ENCODE data around the gene S100A3.
"Not testable (repeated sequence)": the region's sequence is repeated elsewhere in the genome, so short reads cannot be mapped to it uniquely, and the experiment has no call there.

S100A3 gene

GRCh38 chr1:153572569-153573015, 23.5 kb upstream of the S100A3 start:
- peak; percentile 67 to 95 (median 85) for DNase-seq
- intact Hi-C loops (cut with DNase I), result no loop called here

GRCh38 chr1:153571706-153572105, 22.6 kb upstream of the S100A3 start:
- intact Hi-C loops (cut with DNase I), result no loop called here
- DNase-seq, result peak in 8 of 42 donors; percentile 23 to 67 (median 36)

- intact Hi-C loops (cut with DNase I), result no loop called here
- DNase-seq, result no peak
Measured at GRCh38 chr1:153570874-153571273, 21.8 kb upstream of the S100A3 start.

- DNase-seq, result no peak
- intact Hi-C loops (cut with DNase I), result no loop called here
Measured at GRCh38 chr1:153569465-153569864, 20.4 kb upstream of the S100A3 start.

- intact Hi-C loops (cut with DNase I), result loop anchor here (1.0 kb wide), 1 partner anchor 58 kb away; no protein-coding TSS in a partner anchor
- peak; percentile 74 to 96 (median 88) for DNase-seq
Measured at GRCh38 chr1:153568367-153569099, 19.5 kb upstream of the S100A3 start.

GRCh38 chr1:153567621-153568366, 18.7 kb upstream of the S100A3 start:
- intact Hi-C loops (cut with DNase I), result loop anchor here (1.0 kb wide), 1 partner anchor 57 kb away; no protein-coding TSS in a partner anchor
- DNase-seq, result no peak

- DNase-seq, result peak in 40 of 42 donors; percentile 20 to 93 (median 54)
- intact Hi-C loops (cut with DNase I), result no loop called here
Measured at GRCh38 chr1:153566414-153567371, 17.6 kb upstream of the S100A3 start.

- no peak for DNase-seq
- intact Hi-C loops (cut with DNase I), result no loop called here
Measured at GRCh38 chr1:153565529-153566374, 16.7 kb upstream of the S100A3 start, which contains the start of gene S100A2. S100A2 (minus strand) TSS chr1:153565844; CDS start chr1:153563877, 1,967 bp downstream.

GRCh38 chr1:153563991-153564390, 14.9 kb upstream of the S100A3 start:
- intact Hi-C loops (cut with DNase I), result no loop called here

GRCh38 chr1:153563483-153563901, 14.4 kb upstream of the S100A3 start:
- intact Hi-C loops (cut with DNase I), result no loop called here
- DNase-seq, result no peak

More at GRCh38 chr1:153563991-153564390, 14.9 kb upstream of the S100A3 start:
- DNase-seq, result no peak

- intact Hi-C loops (cut with DNase I); DNase-seq: not testable (repeated sequence)
Measured at GRCh38 chr1:153562021-153562420, 13.0 kb upstream of the S100A3 start.

- no peak for DNase-seq
- intact Hi-C loops (cut with DNase I), result no loop called here
Measured at GRCh38 chr1:153561466-153561985, 12.5 kb upstream of the S100A3 start.

- intact Hi-C loops (cut with DNase I), result no loop called here
- no peak for DNase-seq
Measured at GRCh38 chr1:153560771-153561465, 11.9 kb upstream of the S100A3 start.

- no peak for DNase-seq
- intact Hi-C loops (cut with DNase I), result no loop called here
Measured at GRCh38 chr1:153560241-153560640, 11.2 kb upstream of the S100A3 start.

GRCh38 chr1:153557877-153558276, 8.8 kb upstream of the S100A3 start:
- DNase-seq, result no peak
- intact Hi-C loops (cut with DNase I), result no loop called here

GRCh38 chr1:153556348-153556747, 7.3 kb upstream of the S100A3 start:
- intact Hi-C loops (cut with DNase I), result no loop called here
- DNase-seq, result no peak

- peak in 1 of 42 donors; percentile 52 for DNase-seq
- intact Hi-C loops (cut with DNase I), result no loop called here
Measured at GRCh38 chr1:153553830-153554541, 4.9 kb upstream of the S100A3 start.

All from head of caudate nucleus (tissue), 42 donors.